ENCODE measurements around the gene BRD9. TPM values are rescaled to one million over a fixed set of nuclear protein-coding genes. Genes with fewer than 3 reads are reported as not detected.
"Not testable (repeated sequence)": the region's sequence is repeated elsewhere in the genome, so short reads cannot be mapped to it uniquely, and the experiment has no call there.

Gene BRD9
- total RNA-seq, 2 experiments from 2014 or later, result 46.7 to 49.7 TPM

DNA sequence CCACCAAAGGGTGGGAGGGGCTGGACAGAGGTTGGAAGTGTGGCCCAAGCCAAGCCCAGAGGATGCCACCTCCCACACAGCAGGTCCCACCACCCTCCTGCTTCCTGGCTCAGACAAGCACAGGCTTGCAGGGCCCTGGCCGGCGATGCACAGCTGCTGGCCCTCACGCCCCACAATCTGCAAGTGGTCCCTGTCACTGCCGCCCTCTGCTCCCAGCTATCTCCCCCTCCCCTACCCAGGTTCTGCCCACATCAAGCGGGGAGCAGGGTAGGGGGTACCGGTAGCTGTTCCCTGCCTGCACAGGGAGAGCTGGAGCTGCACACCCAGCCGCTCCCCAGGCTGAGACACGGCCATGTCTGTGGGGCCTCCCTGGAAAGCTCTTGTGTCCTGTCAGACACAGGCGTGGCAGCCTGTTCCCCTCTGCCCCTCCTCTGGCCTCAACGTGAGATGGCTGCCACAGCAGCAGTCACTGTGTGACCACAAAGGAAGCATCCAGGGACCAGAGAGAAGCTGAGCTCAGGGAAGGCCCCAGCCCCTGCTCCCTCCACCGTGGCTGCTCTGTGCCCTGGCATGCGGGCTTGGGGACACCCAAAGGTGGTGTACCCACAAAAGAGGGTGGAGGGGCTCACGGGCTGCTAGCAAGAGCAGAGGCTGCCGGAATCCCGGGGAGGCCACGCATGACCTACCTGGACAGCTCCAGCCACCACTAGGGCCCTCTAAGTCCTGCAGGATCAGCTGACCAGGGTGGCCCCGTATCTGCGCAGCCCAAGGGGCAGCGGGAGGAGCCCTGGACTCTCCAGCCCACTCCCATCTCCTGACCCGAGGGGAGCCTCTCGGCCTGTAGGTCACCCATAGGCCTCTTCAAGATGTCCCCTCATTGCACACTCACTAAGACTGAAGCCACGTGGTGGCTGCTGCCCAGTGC is 30.9 kb downstream of the BRD9 start:
- peak; percentile 10 for ATAC-seq
- Mint-ChIP-seq H3K36me3 (ENCODE audit: low read depth) (peaks cover 14% of the 10 kb centered on the region), H3K4me1 (no peaks in the 10 kb centered on the region), H3K27me3 (no peaks in the 10 kb centered on the region), H3K27ac (no peak overlapping the region), H3K4me3 (no peak overlapping the region), H3K9me3 (ENCODE audit: low read depth) (no peaks in the 10 kb centered on the region)
- intact Hi-C loops (cut with DNase I, micrococcal nuclease), result no loop called here
- POLR2A ChIA-PET, result no interaction called here
- DNase-seq, result no peak
- CTCF ChIA-PET, result no interaction called here

DNA sequence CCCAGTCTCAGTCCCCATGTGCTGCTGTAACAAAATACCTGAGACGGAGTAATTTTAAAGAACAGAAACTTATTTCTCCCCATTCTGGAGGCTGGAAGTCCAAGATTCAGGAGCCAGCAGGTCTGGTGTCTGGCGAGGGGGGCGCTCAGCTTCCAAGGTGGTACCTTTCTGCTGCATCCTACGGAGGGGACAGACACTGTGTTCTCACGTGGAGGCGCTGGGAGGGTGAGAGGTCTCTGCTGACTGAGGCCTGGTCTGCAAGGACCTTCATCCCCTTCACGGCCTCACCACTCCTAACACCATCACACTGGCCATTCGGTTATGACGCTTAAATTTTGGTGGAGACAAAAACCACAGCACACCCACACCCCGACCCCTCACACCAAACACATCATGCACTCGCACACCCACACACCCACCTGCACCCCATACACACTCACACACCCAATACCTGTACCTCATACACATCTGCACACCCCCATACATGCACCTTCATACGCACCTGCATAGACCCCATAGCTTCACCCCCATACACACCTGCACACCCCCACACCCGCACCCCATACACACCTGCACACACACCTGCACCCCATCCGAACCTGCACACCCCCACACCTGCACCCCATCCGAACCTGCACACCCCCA is 32.0 kb downstream of the BRD9 start:
- H3K9me3 Mint-ChIP-seq (ENCODE audit: low read depth), result no peaks in the 10 kb centered on the region
- H3K4me3 Mint-ChIP-seq, result no peak overlapping the region
- H3K27me3 Mint-ChIP-seq, result no peaks in the 10 kb centered on the region
- H3K36me3 Mint-ChIP-seq (ENCODE audit: low read depth), result peaks cover 10% of the 10 kb centered on the region
- H3K4me1 Mint-ChIP-seq, result no peaks in the 10 kb centered on the region
- ATAC-seq (no peak), DNase-seq (no peak)
- intact Hi-C loops (cut with DNase I, micrococcal nuclease), result no loop called here
- ChIA-PET CTCF (no interaction called here), POLR2A (no interaction called here)
- no peak overlapping the region for H3K27ac Mint-ChIP-seq

DNA sequence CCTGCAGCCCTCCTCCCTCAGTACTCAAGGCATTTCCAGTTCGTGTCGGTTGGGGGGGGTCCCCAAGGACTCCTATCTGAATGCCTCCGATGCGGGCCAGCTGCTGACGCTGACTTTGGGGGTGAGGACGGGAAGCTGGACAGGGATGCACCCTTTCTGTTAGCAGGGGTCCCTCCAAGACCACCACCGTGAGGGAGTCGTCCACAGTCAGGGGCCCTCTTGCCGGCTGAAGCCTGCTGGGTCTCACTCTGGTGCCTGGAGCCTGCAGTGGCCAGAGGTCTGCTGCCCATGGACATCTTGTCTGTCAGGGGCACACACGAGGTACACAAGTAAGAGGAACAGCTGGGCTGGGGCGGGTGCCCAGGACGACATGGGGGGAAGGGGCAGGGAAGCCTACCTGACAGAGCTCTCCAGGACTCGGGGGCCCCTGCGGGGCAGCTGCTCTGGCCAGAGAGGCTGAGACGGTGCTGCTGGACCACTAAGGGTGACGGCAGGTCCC is 32.8 kb downstream of the BRD9 start:
- ChIA-PET POLR2A (no interaction called here), CTCF (no interaction called here)
- H3K27ac Mint-ChIP-seq, result no peak overlapping the region
- H3K27me3 Mint-ChIP-seq, result no peaks in the 10 kb centered on the region
- no peaks in the 10 kb centered on the region for H3K9me3 Mint-ChIP-seq (ENCODE audit: low read depth)
- intact Hi-C loops (cut with DNase I, micrococcal nuclease), result no loop called here
- H3K36me3 Mint-ChIP-seq (ENCODE audit: low read depth), result peaks cover 10% of the 10 kb centered on the region
- H3K4me3 Mint-ChIP-seq, result no peak overlapping the region
- ATAC-seq (no peak), DNase-seq (no peak)
- no peaks in the 10 kb centered on the region for H3K4me1 Mint-ChIP-seq

DNA sequence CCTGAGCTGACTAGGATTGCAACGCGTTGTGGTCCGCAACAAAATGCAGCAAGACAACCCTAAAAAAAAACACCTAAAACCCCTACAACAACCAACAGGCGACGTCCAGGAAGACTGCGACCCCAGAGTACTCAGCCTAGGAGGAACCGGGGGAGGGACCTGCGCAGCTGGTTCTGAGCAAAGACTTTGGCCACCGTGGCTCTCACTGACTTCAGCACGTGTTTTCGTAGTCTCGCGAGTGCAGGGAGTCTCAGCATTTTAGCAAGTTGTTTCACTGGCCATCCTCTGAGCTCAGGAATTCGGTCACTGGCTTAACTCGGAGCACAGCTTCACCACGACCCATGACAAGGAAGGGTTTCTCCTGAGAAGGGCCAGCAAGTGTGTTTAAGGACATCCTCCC is 33.2 kb downstream of the BRD9 start:
- no peaks in the 10 kb centered on the region for H3K4me1 Mint-ChIP-seq
- ChIA-PET CTCF (interaction anchor here (0.7 kb wide), 1 partner anchor 428 kb away, joined by 3 read pairs; no protein-coding TSS in a partner anchor), POLR2A (no interaction called here)
- H3K9me3 Mint-ChIP-seq (ENCODE audit: low read depth), result no peaks in the 10 kb centered on the region
- no peak overlapping the region for H3K4me3 Mint-ChIP-seq
- ATAC-seq, result no peak
- H3K36me3 Mint-ChIP-seq (ENCODE audit: low read depth), result peaks cover 9% of the 10 kb centered on the region
- no peaks in the 10 kb centered on the region for H3K27me3 Mint-ChIP-seq
- H3K27ac Mint-ChIP-seq, result no peak overlapping the region
- DNase-seq, result peak; percentile 3
- intact Hi-C loops (cut with DNase I, micrococcal nuclease), result no loop called here

DNA sequence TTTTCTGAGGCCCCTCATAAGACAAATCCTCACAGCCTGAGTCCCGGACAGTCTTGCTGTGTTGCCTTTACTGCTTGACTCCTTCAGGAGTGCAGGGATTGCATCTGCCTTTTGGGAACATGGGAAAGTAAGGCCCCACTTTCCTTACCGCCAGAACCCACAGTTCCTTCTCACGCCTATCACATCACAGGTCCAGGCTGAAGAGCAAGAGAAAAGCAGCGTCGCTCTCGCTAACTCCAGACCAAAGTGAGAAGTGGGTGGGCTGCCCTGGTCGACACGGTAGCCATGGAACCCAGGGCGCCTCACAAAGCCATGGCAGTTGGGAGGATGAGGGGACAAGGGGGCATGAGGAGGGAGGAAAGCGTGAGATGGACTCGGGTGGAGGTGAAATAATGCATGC is 33.9 kb downstream of the BRD9 start:
- H3K27ac Mint-ChIP-seq, result no peak overlapping the region
- POLR2A ChIA-PET, result no interaction called here

DNA sequence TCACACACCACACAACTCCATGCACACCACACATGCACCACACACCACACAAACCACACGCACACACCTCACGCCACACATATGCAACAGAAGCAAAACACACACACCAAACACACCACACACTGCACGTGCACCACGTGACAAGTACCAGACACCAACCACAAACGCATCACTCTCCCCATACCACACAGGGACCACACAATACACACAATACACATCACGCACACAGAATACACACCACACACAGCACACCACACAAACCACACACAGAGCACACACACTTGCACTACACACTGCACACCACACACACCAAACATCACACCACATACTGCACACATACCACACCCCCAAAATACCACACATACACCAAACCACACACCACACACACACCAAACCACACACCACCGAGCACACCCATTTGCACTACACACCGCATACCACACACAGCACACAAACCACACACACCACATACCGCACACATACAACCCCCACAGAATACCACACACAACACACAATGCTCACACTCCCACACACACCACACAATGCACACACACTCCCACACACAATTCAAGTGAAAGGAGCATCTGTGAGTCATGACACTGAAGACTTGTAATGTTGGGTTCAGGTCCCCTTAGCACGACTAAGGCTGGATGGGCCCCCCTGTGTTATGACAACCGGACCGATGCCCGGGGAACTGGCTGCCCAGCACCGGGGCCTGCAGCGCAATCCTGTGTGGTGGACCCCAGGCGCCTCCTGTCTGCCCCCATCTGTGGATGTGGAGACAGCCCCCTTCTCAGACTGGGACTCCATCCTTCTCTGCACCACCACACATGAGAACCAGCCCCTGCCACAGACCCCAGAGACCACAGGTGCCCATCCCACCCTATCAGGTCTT is 35.8 kb downstream of the BRD9 start:
- Mint-ChIP-seq H3K27ac (no peak overlapping the region), H3K27me3 (peaks cover 3% of the 10 kb centered on the region), H3K4me3 (no peak overlapping the region), H3K36me3 (ENCODE audit: low read depth) (no peaks in the 10 kb centered on the region), H3K4me1 (no peaks in the 10 kb centered on the region), H3K9me3 (ENCODE audit: low read depth) (no peaks in the 10 kb centered on the region)
- intact Hi-C loops (cut with DNase I, micrococcal nuclease), result no loop called here
- no peak for DNase-seq
- ChIA-PET CTCF (no interaction called here), POLR2A (no interaction called here)
- ATAC-seq, result peak; percentile 23

More for the DNA sequence above, 33.9 kb downstream of the BRD9 start:
- no peaks in the 10 kb centered on the region for H3K4me1 Mint-ChIP-seq
- peaks cover 3% of the 10 kb centered on the region for H3K36me3 Mint-ChIP-seq (ENCODE audit: low read depth)
- no peaks in the 10 kb centered on the region for H3K9me3 Mint-ChIP-seq (ENCODE audit: low read depth)
- CTCF ChIA-PET, result interaction anchor here (0.7 kb wide), 1 partner anchor 429 kb away, joined by 3 read pairs; no protein-coding TSS in a partner anchor
- intact Hi-C loops (cut with DNase I, micrococcal nuclease), result no loop called here
- ATAC-seq (no peak), DNase-seq (no peak)
- no peaks in the 10 kb centered on the region for H3K27me3 Mint-ChIP-seq
- no peak overlapping the region for H3K4me3 Mint-ChIP-seq

DNA sequence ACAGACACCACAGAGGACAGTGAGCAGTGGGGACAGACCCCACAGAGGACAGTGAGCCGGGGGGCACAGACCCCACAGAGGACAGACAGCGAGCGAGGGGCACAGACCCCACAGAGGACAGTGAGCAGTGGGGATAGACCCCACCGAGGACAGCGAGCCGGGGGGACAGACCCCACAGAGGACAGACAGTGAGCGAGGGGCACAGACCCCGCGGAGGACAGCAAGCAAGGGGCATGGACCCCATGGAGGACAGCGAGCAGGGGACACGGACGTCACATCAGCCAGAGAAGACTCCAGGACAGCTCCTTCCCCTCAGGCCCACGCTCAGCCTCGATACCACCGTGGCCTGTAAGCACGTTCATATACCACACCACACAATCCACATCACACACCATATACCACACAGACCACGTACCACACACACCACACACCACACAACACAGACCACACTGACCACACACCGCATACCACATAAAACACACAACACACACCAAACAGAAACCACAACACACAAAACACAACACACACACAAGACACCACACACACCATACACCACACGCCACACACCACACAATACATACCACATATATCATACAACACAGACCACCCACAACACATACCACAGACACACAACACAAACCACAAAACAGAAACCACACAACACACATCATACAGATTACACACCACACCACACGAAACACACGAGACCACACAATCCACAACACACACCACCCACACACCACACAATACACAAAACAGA is 36.6 kb downstream of the BRD9 start:
- H3K36me3 Mint-ChIP-seq (ENCODE audit: low read depth), result no peaks in the 10 kb centered on the region
- ATAC-seq, result peak; percentile 43
- CTCF ChIA-PET, result no interaction called here

DNA sequence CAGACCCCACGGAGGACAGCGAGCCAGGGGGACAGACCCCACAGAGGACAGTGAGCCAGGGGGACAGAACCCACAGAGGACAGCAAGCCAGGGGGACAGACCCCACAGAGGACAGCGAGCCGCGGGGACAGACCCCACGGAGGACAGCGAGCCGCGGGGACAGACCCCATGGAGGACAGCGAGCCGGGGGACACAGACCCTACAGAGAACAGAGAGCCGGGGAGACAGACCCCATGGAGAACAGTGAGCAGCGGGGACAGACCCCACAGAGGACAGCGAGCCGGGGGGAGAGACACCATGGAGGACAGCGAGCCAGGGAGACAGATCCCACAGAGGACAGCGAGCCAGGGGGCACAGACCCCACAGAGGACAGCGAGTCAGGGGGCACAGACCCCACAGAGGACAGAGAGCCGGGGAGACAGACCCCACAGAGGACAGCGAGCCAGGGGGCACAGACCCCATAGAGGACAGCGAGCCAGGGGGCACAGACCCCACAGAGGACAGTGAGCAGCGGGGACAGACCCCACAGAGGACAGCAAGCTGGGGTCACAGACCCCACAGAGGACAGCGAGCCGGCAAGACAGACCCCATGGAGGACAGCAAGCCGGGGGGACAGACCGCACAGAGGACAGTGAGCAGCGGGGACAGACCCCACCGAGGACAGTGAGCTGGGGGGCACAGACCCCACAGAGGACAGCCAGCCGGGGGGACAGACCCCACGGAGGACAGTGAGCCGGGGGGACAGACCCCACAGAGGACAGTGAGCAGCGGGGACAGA is 37.4 kb downstream of the BRD9 start:
- DNase-seq (no peak), ATAC-seq (no peak)
- intact Hi-C loops (cut with DNase I, micrococcal nuclease), result no loop called here
- peaks cover 3% of the 10 kb centered on the region for H3K27me3 Mint-ChIP-seq
- POLR2A ChIA-PET, result no interaction called here
- no peaks in the 10 kb centered on the region for H3K9me3 Mint-ChIP-seq (ENCODE audit: low read depth)
- H3K27ac Mint-ChIP-seq, result no peak overlapping the region
- CTCF ChIA-PET, result no interaction called here
- no peaks in the 10 kb centered on the region for H3K36me3 Mint-ChIP-seq (ENCODE audit: low read depth)
- no peaks in the 10 kb centered on the region for H3K4me1 Mint-ChIP-seq
- H3K4me3 Mint-ChIP-seq, result no peak overlapping the region

More for the DNA sequence above, 36.6 kb downstream of the BRD9 start:
- Mint-ChIP-seq H3K27ac (no peak overlapping the region), H3K4me1 (no peaks in the 10 kb centered on the region), H3K9me3 (ENCODE audit: low read depth) (no peaks in the 10 kb centered on the region), H3K27me3 (peaks cover 3% of the 10 kb centered on the region), H3K4me3 (no peak overlapping the region)
- no peak for DNase-seq
- POLR2A ChIA-PET, result no interaction called here
- intact Hi-C loops (cut with DNase I, micrococcal nuclease), result no loop called here

DNA sequence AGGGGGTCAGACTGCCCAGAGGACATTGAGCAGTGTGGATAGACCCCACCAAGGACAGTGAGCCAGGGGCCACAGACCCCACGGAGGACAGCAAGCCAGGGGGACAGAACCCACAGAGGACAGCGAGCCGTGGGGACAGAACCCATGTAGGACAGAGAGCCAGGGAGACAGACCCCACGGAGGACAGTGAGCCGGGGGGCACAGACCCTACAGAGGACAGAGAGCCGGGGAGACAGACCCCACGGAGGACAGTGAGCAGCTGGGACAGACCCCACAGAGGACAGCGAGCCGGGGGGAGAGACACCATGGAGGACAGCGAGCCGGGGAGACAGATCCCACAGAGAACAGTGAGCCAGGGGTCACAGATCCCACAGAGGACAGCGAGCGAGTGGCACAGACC is 38.4 kb downstream of the BRD9 start:
- no peaks in the 10 kb centered on the region for H3K4me1 Mint-ChIP-seq
- peaks cover 3% of the 10 kb centered on the region for H3K27me3 Mint-ChIP-seq
- ChIA-PET POLR2A (no interaction called here), CTCF (no interaction called here)
- H3K36me3 Mint-ChIP-seq (ENCODE audit: low read depth), result no peaks in the 10 kb centered on the region
- no peak overlapping the region for H3K4me3 Mint-ChIP-seq
- H3K9me3 Mint-ChIP-seq (ENCODE audit: low read depth), result no peaks in the 10 kb centered on the region
- intact Hi-C loops (cut with DNase I, micrococcal nuclease), result no loop called here
- no peak overlapping the region for H3K27ac Mint-ChIP-seq
- DNase-seq (no peak), ATAC-seq (no peak)

DNA sequence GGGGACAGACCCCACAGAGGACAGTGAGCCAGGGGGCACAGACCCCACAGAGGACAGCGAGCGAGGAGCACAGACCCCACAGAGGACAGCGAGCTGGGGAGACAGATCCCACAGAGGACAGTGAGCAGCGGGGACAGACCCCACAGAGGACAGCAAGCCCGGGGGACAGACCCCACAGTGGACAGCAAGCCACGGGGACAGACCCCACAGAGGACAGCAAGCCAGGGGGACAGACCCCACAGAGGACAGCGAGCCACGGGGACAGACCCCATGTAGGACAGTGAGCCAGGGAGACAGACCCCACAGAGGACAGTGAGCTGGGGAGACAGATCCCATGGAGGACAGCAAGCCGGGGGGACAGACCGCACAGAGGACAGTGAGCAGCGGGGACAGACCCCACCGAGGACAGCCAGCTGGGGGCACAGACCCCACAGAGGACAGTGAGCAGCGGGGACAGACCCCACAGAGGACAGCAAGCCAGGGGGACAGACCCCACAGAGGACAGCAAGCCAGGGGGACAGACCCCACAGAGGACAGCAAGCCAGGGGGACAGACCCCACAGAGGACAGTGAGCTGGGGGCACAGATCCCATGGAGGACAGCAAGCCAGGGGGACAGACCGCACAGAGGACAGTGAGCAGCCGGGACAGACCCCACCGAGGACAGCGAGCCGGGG is 39.0 kb downstream of the BRD9 start:
- ATAC-seq; POLR2A ChIA-PET; DNase-seq; H3K4me3 Mint-ChIP-seq; H3K9me3 Mint-ChIP-seq (ENCODE audit: low read depth); intact Hi-C loops (cut with DNase I, micrococcal nuclease); CTCF ChIA-PET; H3K36me3 Mint-ChIP-seq (ENCODE audit: low read depth); H3K4me1 Mint-ChIP-seq; H3K27me3 Mint-ChIP-seq; H3K27ac Mint-ChIP-seq: not testable (repeated sequence)

Data from activated CD4-positive, alpha-beta T cell treated with anti-CD3 and anti-CD28 coated beads for 36 hours (primary cell).